Endometrial microvascular endothelial cells (primary cell): ENCODE measurements around the gene BCR. TPM values are rescaled to one million over a fixed set of nuclear protein-coding genes. Genes with fewer than 3 reads are reported as not detected.
"Not testable (repeated sequence)": the region's sequence is repeated elsewhere in the genome, so short reads cannot be mapped to it uniquely, and the experiment has no call there.

Source experiments
- in situ Hi-C: cut with HindIII; loops from 2 replicates; pipeline ENCODE4 v1.10.0; 2017; ENCODE audit warnings: low sequenced_read_pairs, low pct_unique_long_range_greater_than_20kb; ENCODE audit errors: inconsistent ontology term
- total RNA-seq: library from RNA; depleted of rRNA; stranded (reverse); fragments of >200 nt; gene quantifications from one replicate; pipeline ENCODE4 v1.2.3, GENCODE V29; 2015; ENCODE audit errors: inconsistent ontology term

The BCR gene
- total RNA-seq, 1 donor from 2014 or later: 96.7 TPM

DNA sequence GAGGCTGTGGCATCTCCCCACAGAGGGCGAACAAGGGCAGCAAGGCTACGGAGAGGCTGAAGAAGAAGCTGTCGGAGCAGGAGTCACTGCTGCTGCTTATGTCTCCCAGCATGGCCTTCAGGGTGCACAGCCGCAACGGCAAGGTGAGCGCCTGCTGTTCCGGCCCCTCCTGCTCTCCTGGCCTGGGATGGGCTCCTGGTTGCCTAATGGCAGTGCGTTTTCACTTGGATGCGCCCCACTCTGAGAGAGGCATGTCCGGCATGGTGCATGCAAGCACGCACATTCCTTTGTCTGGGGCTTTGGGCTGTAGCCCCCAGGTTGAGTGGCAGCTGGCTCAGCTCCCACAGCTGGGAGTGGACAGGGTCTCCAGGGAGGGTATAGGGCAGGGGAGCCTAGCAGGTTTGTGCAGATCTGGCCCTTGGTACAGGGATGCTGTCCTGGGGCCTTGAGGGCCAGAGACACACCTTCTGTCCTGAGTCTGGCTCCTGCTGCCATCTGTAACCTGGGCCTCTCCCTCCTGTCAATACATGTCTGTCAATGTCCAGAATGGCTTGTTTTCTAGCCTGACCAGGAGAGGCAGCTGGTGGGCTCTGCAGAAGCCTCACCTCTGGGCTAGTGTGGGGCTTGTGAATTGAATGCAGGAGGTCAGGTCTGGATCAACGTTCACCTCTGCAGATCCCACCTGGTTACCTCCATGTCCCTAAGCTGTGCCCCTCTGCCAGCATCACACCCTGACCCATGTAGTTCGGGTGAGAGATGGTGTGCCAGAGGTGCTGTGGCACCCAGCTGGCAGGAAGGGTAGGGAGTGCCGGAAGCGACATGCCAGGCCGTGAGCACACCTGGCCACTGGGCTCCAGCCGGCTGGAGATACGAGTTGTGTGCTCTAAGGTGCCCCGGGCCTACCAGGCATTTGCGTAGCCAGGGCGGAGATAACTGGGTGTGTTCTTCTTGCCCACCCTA lies 107.1 kb downstream of the BCR start:
- in situ Hi-C loops: no loop called here

DNA sequence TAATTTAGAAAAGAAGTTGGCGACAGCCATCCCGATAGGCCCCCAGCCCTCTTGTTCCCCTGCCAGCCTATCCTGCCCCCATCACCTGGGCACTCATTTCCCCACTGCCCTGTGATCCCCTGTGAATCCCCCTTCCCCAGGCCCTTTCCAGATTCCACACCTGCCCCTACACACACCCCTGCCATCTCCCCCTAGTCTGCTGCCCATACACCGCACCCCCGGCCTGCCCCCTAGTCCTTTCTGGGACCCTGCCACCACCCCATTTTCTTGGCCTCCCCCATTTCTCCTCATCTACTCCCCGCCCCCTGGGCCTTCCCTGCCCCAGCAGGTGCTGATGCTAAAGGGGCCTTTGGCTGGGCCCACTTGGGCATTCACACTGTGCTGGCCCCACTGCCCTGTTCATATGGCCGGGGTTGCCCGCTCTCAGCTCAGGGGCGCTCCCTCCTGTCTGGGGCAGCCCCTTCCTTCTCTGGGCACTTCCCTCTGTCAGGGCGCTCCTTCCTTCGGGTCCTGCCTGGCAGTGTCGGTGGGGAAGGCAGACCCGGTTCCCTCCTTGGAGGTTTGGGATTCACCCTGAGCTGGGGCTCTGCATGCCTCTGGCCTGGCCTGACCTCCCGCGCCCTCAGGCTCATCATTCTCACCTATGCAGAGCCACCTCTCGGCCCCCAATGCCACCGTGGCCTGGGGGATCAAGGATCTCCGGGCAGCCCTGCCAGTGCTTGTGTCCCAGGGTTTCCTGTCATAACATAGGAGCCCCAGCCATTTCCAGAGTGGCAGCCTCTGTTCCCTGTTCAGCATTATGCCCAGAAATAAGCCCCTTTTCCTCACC lies 108.2 kb downstream of the BCR start:
- in situ Hi-C loops: no loop called here

DNA sequence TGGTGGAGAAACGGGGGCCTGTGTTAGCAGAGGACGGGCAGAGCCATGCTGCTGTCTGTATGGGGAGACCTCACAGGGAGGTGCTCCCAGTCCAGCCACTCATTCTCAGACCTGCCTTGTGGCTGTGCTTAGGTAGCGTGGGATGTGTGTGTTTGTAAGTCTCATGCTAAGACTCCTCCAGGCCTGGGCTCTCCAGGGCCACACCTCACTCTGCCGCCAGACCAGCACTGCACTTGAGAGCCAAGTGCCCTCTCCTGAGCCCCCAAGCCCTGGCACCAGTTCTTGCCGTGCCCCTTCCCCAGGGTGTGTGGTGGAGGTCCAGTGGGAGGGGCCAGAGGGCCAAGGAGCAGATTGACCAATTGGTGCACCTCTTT lies 108.8 kb downstream of the BCR start:
- in situ Hi-C loops: no loop called here

DNA sequence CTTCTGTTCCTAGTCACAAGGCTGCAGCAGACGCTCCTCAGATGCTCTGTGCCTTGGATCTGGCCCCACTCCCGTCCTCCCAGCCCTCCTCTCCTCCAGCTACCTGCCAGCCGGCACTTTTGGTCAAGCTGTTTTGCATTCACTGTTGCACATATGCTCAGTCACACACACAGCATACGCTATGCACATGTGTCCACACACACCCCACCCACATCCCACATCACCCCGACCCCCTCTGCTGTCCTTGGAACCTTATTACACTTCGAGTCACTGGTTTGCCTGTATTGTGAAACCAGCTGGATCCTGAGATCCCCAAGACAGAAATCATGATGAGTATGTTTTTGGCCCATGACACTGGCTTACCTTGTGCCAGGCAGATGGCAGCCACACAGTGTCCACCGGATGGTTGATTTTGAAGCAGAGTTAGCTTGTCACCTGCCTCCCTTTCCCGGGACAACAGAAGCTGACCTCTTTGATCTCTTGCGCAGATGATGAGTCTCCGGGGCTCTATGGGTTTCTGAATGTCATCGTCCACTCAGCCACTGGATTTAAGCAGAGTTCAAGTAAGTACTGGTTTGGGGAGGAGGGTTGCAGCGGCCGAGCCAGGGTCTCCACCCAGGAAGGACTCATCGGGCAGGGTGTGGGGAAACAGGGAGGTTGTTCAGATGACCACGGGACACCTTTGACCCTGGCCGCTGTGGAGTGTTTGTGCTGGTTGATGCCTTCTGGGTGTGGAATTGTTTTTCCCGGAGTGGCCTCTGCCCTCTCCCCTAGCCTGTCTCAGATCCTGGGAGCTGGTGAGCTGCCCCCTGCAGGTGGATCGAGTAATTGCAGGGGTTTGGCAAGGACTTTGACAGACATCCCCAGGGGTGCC lies 109.8 kb downstream of the BCR start:
- in situ Hi-C loops: no loop called here

DNA sequence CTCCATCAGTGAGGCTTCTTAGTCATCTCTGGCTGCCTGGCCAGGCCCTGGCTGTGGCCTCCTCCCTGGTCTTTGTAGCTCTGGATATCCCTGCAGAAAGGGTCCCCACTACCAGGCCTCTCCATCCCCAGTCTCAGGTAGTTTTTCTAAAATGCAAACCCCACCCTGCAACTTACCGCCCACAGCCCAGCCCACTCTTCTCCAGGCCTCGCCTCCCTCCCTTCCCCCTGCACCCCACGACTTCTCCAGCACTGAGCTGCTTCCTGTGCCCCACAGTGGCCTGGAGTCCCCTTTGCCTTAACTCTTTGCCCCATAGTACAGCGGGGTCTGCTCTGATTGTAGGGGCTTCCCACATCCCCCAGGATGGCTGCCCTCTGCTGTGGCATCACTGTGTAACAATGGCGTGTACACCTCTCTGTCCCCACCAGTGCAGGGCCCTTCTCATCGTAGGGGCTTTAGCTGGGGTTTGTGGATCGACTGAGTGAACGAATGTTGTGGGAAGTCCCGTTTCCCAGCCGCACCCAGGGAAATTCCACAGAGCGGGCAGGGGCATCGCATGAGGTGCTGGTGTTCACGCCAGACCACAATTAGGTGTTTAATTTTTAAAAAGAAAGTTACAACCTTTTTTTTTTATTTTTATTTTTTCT lies 111.6 kb downstream of the BCR start:
- in situ Hi-C loops: no loop called here

DNA sequence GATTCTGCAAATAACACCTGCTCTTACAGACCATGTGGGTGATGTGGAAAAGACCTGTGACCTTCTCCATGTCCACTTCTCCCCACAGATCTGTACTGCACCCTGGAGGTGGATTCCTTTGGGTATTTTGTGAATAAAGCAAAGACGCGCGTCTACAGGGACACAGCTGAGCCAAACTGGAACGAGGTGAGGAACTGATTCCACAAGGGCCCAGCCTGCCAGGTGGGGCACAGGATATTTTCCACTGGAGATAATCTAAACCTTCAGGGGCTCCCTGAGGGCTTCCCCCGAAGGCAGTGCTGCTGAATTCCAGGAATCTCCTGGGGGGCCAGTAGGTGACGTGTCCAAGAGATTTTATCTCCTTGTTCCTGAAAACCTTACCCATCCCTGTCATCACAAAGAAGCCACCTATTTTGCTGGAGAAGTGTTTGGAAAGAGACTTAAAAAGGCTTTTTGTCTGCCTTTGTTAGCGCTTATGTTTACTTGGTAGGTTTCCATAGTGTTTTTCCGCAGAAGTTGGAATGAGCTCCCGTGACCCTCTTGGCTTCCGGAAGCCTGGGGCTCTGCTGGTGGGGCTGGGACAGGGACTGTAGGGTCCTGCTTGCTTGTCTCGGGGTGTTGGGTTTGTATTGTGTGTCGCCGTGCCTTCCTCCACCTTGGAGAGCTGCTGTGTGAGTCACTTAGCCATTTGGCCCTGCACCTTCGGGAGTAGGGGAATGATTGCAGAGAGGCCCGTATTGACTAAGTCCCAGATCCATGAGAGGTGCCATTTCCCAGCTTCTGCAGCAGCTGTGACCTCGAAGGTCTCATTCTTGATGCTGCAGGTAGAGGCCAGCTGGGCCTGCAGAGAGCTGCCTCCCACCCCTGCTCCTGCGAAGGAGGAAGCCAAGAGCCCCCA lies 112.4 kb downstream of the BCR start:
- in situ Hi-C loops: no loop called here

DNA sequence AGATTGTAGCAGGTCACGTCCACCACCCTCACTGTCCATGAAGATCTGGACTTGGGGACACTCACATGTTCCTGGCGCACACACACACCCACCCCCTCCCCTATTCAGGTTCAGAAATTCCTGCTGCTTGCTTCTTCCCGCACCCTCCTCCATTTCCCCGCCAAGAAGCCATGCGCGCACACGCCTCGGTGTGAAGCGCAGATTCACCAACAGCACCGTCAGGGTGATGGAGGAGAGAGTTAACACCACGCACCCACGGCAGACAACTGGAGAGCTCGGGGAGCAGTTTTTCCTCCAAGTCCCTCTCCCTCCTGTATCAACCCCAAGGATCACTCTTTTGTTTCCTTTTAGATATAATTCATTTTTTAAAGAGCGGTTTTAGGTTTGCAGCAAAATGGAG lies 113.4 kb downstream of the BCR start:
- in situ Hi-C loops: no loop called here

DNA sequence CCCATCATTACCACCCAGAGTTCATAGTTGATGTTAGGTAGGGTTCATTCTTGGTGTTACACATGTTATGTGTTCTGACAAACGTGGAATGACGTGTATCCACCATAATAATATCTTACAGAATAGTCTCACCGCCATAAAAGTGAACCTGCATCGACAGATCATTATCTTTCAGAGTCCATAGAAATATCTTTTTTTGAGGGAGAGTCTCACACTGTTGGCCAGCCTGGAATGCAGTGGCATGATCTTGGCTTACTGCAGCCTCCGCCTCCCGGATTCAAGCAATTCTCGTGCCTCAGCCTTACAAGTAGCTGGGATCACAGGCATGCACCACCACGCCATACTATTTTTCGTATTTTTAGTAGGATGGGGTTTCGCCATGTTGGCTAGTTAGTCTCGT lies 113.9 kb downstream of the BCR start:
- in situ Hi-C loops: no loop called here

DNA sequence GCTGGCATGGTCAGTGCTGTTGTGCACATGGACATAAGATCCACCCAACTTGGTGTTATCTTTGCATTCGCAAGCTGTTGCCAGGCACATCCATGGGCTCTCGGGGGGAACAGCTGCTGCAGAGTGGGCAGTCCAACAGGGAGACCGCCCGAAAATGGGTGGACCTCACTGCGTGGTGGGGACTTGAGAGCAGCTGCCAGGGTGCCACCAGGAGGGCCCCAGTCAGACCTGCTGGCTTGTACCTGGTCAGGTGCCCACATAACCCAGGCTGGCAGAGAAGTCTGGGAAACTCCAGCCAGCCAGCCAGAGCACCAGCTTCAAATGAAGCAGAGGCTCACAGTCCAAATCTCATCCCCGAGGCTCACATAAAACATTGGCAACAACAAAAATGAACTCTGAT lies 120.2 kb downstream of the BCR start:
- in situ Hi-C loops: no loop called here

DNA sequence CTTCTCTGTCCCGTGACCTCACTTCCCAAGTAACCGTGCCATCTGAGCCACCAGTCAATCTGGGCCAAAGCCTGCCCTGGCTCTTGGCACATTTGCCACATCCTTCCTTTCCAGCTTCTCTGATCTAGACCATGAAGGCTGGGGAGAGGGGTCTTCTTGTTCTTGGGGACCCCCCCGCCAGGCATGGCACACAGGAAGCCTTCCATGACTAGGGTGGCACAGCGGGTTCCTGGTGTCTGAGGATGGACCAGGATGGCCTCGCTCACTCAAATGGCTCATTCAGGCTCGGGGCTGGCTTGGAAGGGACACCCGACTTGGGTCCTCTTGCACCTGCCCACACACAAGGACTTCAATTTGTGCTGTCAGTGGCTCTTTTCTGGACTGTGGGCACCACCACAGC lies 121.3 kb downstream of the BCR start:
- in situ Hi-C loops: no loop called here

DNA sequence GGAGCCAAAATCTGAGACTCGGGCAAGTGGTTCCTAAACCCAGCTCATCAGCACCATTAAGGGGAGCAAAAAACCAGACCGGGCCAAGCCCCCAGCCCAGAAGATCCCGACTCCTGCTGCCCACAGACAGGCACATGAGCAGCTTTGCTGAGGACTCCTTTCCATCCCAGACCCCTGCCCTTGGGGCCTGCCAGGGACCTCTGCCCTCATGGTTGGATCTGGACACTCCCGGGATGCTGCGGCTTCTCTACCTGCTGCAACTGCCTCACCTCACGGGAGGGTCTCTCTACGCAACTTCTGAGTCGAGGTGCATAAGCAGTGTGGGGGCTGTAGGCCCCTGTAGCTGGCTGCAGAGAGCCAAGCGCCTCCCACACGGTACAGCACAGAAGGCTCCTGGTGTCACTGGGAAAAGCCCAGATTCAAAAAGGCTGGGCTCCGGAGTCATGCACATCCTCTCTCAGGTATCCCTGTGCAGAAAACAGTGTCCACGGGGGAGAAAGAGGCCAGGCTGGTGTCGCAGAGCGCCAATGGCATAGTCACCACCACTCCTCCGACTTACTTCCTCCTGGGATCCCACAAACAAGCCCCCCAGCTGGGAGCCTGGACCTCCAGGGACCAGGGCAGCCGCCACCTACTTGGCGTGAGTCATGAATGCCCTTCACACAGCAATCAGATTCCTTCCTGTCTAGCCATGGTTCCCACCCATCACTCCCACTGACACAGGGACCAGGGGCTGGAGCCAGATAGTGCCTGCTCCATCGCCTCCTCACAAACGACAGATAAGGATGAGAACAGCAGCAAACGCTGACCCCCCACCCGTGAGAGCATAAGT lies 122.1 kb downstream of the BCR start:
- in situ Hi-C loops: no loop called here

DNA sequence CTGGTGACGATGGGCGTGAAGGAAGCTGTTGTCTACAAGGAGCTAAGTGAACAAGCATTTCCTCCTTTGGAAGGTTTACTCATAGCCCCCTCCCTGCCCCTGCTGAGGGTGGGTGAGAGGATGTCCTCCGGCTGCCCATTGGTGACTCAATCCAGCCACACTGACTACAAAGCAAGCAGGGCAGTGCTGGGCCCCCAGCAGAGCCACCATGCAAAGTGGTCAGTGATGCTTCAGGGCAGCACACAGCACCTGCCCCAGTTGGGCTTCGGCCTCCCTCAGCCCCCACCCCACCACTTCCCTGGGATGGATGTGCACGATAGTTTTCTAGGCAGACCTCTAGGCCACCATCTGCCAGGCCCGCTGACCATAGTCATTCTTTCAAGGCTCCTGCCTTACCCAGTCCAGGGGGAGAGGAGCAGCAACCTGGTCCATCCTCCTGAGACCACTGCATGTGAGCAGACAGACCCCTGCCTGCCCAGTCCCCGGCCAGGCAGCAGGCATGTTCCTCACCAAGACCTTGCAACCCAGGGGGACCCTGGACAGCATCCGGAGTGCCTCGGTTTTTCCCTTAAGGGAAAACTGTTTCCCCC lies 125.1 kb downstream of the BCR start:
- in situ Hi-C loops: no loop called here

DNA sequence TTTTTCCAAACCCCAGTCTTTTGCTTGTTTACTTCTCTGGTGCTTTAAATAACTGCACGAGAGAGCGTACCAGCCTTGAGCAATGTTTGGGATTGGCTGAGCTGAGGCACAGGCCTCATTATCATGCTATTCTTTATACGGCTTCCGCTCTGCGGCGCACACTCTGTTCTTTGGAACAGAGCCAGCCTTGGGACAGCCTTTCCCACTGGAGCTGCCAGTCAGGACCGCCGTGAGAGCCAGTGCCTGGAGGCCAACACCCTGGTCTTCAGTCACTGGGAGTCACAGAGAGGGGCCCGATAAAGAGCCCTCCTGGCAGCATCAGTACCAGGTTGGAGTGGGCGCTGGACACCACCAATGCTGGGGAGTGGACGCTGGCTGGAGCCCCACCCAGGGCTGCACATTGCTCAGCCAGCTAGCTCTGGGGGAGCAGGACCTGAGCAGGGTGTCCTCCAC lies 125.6 kb downstream of the BCR start:
- in situ Hi-C loops: no loop called here

DNA sequence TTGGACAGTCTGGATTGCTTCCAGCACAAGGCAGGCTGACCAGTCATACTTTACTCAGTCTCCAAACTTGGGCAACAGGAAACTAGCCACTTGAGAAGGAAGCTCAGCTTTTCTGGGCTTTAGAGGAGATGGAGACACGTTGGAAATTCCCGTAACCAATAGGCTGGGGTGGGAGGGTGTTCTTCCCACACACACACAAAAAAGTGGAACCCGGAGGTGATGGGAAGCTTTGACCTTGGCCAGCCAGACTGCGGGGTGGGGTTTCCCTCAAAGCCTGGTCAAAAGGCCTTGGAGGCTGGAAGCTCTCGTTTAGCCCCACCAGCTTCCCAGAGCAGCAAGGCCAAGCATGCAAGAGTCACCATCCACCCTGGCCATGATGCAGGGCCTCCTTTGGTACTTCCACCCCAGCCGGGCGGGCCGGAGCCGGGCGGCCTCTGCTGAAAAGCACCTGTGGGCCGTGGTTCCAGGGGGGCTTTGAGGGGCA lies 126.2 kb downstream of the BCR start:
- in situ Hi-C loops: no loop called here

DNA sequence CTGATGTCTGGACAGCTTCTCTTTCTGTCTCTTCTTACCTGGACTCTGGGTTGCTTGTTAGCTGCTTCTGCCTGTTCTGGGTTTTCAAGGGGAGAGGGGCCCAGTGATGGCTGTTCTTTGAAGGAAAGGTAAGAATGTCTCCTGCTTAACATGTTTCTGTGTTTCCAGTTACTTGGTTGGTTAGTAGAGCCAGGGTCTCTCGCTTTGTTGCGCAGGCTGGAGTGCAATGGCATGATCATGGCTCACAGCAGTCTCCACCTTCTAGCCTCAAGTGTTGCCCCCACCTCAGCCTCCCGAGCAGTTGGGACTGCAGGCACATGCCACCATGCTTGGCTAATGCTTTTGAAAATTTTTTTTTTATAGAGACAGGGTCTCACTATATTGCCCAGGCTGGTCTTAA lies 126.6 kb downstream of the BCR start:
- in situ Hi-C loops: no loop called here

DNA sequence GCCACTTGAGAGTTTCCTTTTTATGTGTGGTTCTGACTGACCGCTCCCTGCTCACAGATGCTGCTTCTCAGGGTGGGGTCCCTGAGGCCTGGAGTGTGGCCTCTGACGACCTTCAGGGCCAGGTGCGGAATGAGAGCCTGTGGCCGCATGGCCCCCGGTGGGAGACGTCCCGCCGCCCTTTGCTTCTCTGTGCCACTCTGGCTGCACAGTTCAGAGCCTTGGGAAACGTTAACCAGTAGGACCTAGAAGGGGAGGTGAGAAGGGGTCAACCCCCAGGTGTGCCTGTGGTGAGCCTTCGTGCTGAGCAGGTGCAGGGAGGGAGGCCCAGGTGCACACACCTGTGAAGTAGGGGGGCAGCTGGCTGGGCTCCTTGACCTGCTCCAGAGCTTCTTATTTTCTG lies 127.2 kb downstream of the BCR start:
- in situ Hi-C loops: not testable (repeated sequence)
